Tibial nerve (tissue), 4 donors: ENCODE results near the gene CASP8AP2. TPM values are rescaled to one million over a fixed set of nuclear protein-coding genes. Genes with fewer than 3 reads are reported as not detected.

Experiments used
- DNase-seq, 2 donors: peaks; one replicate each; pipeline ENCODE4 v3.0.0-alpha.2; 2019; ENCODE audit warnings: low spot score in 2 of 2
- H3K27ac ChIP-seq, 4 donors: fragments of 200-600 bp; sonication (generic) in 3 of 4; one replicate each; pipeline ENCODE4 v1.5.1; 2017 to 2019; ENCODE audit warnings: mild to moderate bottlenecking in 1 of 4
- H3K27me3 ChIP-seq, 2 donors: fragments of 200-600 bp; sonication (generic) in 1 of 2; one replicate each; pipeline versions ENCODE4 v1.5.1 to v1.6.0; 2017 to 2019
- H3K36me3 ChIP-seq, 3 donors: fragments of 200-600 bp; sonication (generic); one replicate each; pipeline ENCODE4 v1.5.1; 2018 to 2019
- H3K4me1 ChIP-seq, 4 donors: fragments of 200-600 bp; sonication (generic) in 3 of 4; one replicate each; pipeline ENCODE4 v1.5.1; 2017 to 2019
- H3K4me3 ChIP-seq, 4 donors: fragments of 200-600 bp; sonication (generic) in 3 of 4; one replicate each; pipeline ENCODE4 v1.5.1; 2017 to 2019; ENCODE audit warnings: mild to moderate bottlenecking in 1 of 4, moderate library complexity in 1 of 4
- H3K9me3 ChIP-seq, 4 donors: fragments of 200-600 bp; sonication (generic) in 3 of 4; one replicate each; pipeline ENCODE4 v1.5.1; 2017 to 2019
- EP300 ChIP-seq, 2 donors: sonication (generic); formaldehyde crosslinking; IDR thresholded peaks; one replicate each; pipeline ENCODE4 v1.6.1; 2017; ENCODE audit warnings: antibody characterized with exemption in 2 of 2, mild to moderate bottlenecking in 1 of 2
- POLR2A ChIP-seq, 2 donors: fragments of 450-650 bp; IDR thresholded peaks; one replicate each; pipeline ENCODE4 v1.6.1; 2017; ENCODE audit warnings: antibody characterized with exemption in 2 of 2, mild to moderate bottlenecking in 2 of 2, moderate library complexity in 2 of 2
- WGBS, 2 donors: methylation state at CpG; one replicate each; pipeline ENCODE4 v1.1.5; 2018; 5-methylcytosine and 5-hydroxymethylcytosine counted together
- total RNA-seq, 4 donors: library from RNA; depleted of rRNA; stranded (reverse); fragments of >200 nt; gene quantifications; one replicate each; pipeline ENCODE4 v1.1.0, GENCODE V29; 2016
- TF ChIP-seq, protein P1 (sequence below), 5 experiments: fragments of 200-600 bp in 3 of 5; fragments of 450-650 bp in 2 of 5; sonication (generic) in 3 of 5; IDR thresholded peaks; one replicate each; pipeline ENCODE4 v1.5.1; 2016 to 2019; ENCODE audit warnings: antibody characterized with exemption in 5 of 5, mild to moderate bottlenecking in 3 of 5, moderate library complexity in 2 of 5

The CASP8AP2 gene
- total RNA-seq, 4 donors from 2014 or later: 17.4 to 21.4 (median 18.9) TPM

DNA sequence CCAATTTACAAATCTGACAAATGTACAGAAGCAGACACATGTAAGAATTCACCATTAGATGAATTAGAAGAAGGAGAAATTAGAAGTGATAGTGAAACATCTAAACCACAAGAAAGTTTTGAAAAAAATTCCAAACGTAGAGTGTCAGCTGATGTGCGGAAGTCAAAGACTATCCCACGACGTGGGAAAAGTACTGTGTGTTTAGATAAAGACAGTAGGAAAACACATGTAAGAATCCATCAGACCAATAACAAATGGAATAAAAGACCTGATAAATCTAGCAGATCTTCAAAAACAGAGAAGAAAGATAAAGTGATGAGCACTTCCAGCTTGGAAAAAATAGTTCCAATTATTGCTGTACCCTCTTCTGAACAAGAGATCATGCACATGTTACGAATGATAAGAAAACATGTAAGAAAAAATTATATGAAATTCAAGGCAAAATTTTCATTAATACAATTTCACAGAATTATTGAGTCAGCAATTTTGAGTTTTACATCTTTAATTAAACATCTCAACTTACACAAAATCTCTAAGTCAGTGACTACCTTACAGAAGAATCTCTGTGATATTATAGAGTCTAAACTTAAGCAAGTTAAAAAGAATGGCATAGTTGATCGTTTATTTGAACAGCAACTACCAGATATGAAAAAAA is 36.5 kb downstream of the CASP8AP2 start:
- H3K4me3 ChIP-seq: no peak overlapping the region
- no peak for DNase-seq
- no peaks in the 10 kb centered on the region for H3K27me3 ChIP-seq
- TF ChIP-seq, protein P1, sequence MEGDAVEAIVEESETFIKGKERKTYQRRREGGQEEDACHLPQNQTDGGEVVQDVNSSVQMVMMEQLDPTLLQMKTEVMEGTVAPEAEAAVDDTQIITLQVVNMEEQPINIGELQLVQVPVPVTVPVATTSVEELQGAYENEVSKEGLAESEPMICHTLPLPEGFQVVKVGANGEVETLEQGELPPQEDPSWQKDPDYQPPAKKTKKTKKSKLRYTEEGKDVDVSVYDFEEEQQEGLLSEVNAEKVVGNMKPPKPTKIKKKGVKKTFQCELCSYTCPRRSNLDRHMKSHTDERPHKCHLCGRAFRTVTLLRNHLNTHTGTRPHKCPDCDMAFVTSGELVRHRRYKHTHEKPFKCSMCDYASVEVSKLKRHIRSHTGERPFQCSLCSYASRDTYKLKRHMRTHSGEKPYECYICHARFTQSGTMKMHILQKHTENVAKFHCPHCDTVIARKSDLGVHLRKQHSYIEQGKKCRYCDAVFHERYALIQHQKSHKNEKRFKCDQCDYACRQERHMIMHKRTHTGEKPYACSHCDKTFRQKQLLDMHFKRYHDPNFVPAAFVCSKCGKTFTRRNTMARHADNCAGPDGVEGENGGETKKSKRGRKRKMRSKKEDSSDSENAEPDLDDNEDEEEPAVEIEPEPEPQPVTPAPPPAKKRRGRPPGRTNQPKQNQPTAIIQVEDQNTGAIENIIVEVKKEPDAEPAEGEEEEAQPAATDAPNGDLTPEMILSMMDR (IDR thresholded peaks at IDR 0.05): no peak
- TF ChIP-seq EP300 (IDR thresholded peaks at IDR 0.05) (no peak), POLR2A (IDR thresholded peaks at IDR 0.05) (no peak)
- H3K36me3 ChIP-seq: peaks cover 0 to 97% (median 16%) of the 10 kb centered on the region in 3 donors
- H3K4me1 ChIP-seq: no peaks in the 10 kb centered on the region
- no peaks in the 10 kb centered on the region for H3K9me3 ChIP-seq
- 95% methylated on average over 6 of the region's 6 CpGs for WGBS, 2 donors
- H3K27ac ChIP-seq: no peak overlapping the region

DNA sequence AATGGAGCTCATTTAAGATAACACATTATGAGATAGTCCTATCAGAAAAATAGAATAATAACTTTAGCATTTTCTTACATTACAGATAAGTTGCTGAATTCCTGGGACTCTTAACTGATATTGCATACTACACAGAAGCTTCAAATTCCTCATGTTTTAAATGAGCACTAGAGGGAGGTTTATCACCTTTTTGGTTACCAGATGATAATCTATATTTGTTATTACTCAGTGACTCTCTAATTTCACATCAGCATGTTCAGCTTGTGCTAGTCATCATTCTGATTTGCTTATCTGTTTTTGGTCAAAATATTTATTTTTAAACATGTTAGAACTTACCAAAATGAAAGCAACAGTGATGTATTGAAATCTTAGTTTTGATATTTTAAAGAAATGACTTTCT is 44.0 kb downstream of the CASP8AP2 start:
- no peaks in the 10 kb centered on the region for H3K4me1 ChIP-seq
- DNase-seq: no peak
- H3K27ac ChIP-seq: no peak overlapping the region
- peaks cover 0 to 64% (median 10%) of the 10 kb centered on the region in 3 donors for H3K36me3 ChIP-seq
- TF ChIP-seq, protein P1 (IDR thresholded peaks at IDR 0.05): no peak
- TF ChIP-seq POLR2A (IDR thresholded peaks at IDR 0.05) (no peak), EP300 (IDR thresholded peaks at IDR 0.05) (no peak)
- no peak overlapping the region for H3K4me3 ChIP-seq
- H3K9me3 ChIP-seq: no peaks in the 10 kb centered on the region
- H3K27me3 ChIP-seq: no peaks in the 10 kb centered on the region

DNA sequence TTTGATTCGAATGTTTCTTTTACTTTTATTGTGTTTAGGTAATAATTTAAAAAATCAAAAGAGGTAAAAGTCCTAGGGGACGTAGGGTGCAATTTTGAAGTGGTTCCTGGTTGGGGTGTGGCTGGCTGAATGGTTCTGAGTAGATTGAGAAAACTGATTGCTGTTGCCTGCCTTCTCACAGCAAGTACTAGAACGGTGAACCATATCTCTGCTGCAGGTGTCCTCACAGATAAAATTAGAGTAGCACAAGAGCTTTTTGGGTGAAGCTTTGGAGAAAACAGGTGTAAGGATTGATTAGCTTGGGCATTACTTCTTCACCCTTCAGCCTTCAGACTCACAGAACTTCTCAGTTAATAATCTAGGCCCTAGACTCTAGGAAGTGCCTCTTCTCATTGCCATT is 44.8 kb downstream of the CASP8AP2 start:
- TF ChIP-seq POLR2A (IDR thresholded peaks at IDR 0.05): no peak

DNA sequence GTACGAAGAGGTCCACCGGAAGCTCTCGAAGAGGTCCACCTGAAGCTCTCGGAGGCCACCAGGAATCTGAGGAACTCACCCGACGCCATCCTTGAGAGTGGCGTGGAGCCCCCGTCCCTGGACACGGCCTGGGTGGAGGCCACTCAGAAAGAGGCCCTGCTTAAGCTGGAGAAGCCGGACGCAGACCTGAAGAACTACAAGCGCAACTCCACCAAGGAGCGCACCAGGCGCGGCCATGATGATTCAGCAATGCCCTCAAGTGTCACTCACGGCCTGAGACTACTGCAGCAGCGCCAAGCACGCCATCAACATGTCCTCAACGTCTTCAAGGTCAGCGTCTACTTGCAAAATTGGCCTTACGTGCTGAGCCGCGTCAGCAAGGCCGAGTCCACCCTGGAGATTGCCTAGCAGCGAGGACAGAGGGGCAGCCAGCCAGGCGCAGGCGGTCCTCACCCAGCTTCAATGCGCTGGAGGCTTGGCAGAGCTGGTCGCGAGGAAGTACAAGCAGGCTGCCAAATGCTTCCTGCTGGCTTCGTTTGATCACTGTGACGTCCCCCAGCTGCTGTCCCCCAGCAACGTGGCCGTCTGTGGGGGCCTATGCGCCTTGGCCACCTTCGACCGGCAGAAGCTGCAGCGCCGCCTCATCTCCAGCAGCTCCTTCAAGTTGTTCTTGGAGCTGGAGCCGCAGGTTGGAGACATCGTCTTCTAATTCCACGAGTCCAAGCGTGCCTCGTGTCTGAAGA is 56.9 kb downstream of the CASP8AP2 start:
- Histone ChIP-seq H3K36me3 (no peaks in the 10 kb centered on the region), H3K27me3 (peaks cover 0 to 26% of the 10 kb centered on the region in 2 donors), H3K4me1 (no peaks in the 10 kb centered on the region), H3K9me3 (peaks cover 0 to 6% (median 0%) of the 10 kb centered on the region in 4 donors), H3K27ac (no peak overlapping the region), H3K4me3 (no peak overlapping the region)
- WGBS, 2 donors: 92 to 94% methylated on average over 34 to 42 of the region's 44 CpGs
- DNase-seq: no peak
- no peak for TF ChIP-seq EP300 (IDR thresholded peaks at IDR 0.05)
- TF ChIP-seq POLR2A (IDR thresholded peaks at IDR 0.05): no peak
- TF ChIP-seq, protein P1 (IDR thresholded peaks at IDR 0.05): no peak

More for the DNA sequence above, 44.8 kb downstream of the CASP8AP2 start:
- Histone ChIP-seq H3K36me3 (peaks cover 0 to 58% (median 10%) of the 10 kb centered on the region in 3 donors), H3K27me3 (no peaks in the 10 kb centered on the region), H3K9me3 (no peaks in the 10 kb centered on the region), H3K4me1 (no peaks in the 10 kb centered on the region), H3K4me3 (no peak overlapping the region), H3K27ac (no peak overlapping the region)
- 93 to 94% methylated on average over 3 of the region's 3 CpGs for WGBS, 2 donors
- no peak for DNase-seq

DNA sequence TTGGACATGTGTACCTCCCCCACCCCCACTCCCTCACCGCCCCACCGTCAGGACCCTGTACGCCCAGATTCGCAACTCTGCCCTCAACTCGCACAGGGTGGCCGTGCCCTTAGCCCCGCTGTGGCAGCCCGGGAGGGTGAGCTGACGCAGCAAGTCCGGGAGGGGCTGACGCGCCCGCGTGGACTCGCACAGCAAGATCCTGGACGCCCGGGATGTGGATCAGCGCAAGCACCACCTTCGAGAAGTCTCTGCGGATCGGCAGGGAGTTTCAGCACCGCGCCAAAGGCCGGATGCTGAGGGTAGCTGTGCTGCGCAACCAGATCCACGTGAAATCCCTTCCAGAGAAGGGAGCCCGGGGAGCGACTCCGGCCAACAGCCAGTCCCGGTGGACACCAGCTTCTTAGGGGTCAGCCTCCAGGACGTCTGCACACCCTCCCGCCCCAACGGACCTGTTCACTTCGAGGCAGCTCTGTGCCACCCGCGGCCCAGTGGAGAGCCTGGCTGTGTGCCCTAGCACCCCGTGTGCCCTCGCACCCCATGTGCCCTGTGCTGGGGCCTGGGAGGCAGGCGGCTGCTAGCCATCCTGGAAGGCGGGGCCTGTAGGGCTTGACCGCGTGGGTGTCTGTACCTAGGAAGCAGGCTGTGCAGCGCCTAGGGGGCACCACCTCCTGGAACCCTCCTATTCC is 57.9 kb downstream of the CASP8AP2 start:
- no peak overlapping the region for H3K27ac ChIP-seq

More for the DNA sequence above, 57.9 kb downstream of the CASP8AP2 start:
- 32 to 40% methylated on average over 24 to 39 of the region's 43 CpGs for WGBS, 2 donors
- Histone ChIP-seq H3K36me3 (no peaks in the 10 kb centered on the region), H3K4me1 (no peaks in the 10 kb centered on the region), H3K9me3 (peaks cover 0 to 6% (median 0%) of the 10 kb centered on the region in 4 donors), H3K27me3 (peaks cover 0 to 36% of the 10 kb centered on the region in 2 donors), H3K4me3 (no peak overlapping the region)
- no peak for DNase-seq
- TF ChIP-seq, protein P1 (IDR thresholded peaks at IDR 0.05): no peak
